K562 (cell line): ENCODE data around the gene HCFC1R1. TPM values are rescaled to one million over a fixed set of nuclear protein-coding genes. Genes with fewer than 3 reads are reported as not detected.

ENCODE experiments used
- ADNP ChIP-seq: fragments of 200-800 bp; sonication (Bioruptor generic); IDR thresholded peaks from 2 replicates; pipeline ENCODE4 v1.6.1; 2016; ENCODE audit warnings: missing genetic modification characterization, missing compliant biosample characterization
- ATF4 ChIP-seq: fragments of 450-650 bp; formaldehyde crosslinking; IDR thresholded peaks from 2 replicates; pipeline ENCODE4 v1.4.0; 2022; ENCODE audit warnings: mild to moderate bottlenecking, moderate library complexity
- NFATC3 ChIP-seq: fragments of 450-650 bp; IDR thresholded peaks from 2 replicates; pipeline ENCODE4 v1.6.1; 2017; ENCODE audit warnings: mild to moderate bottlenecking
- PATZ1 ChIP-seq: fragments of 250-450 bp; sonication (Bioruptor Pico); IDR thresholded peaks from 2 replicates; pipeline ENCODE4 v1.5.0; 2020; ENCODE audit warnings: mild to moderate bottlenecking, borderline replicate concordance
- RNF2 ChIP-seq: sonication (generic); IDR thresholded peaks from 2 replicates; pipeline ENCODE4 v1.6.1; 2016
- RNF219 ChIP-seq: fragments of 250-450 bp; sonication (Bioruptor Pico); IDR thresholded peaks from 2 replicates; pipeline ENCODE4 v1.5.0; 2022; ENCODE audit warnings: mild to moderate bottlenecking
- SAFB2 ChIP-seq: fragments of 200-400 bp; formaldehyde crosslinking; IDR thresholded peaks from 2 replicates; pipeline ENCODE4 v1.6.1; 2018; ENCODE audit warnings: borderline replicate concordance, low read length, low read depth, moderate library complexity; ENCODE audit not compliant: severe bottlenecking
- SP2 ChIP-seq: IDR thresholded peaks from 2 replicates; pipeline ENCODE4 v1.6.1; 2011; ENCODE audit warnings: mild to moderate bottlenecking, low read depth, low read length, moderate library complexity; ENCODE audit not compliant: poor library complexity, severe bottlenecking; ENCODE audit errors: extremely low read depth
- ZBED1 ChIP-seq: IDR thresholded peaks from 2 replicates; pipeline ENCODE4 v1.6.1; 2014
- ZBTB40 ChIP-seq, 2 experiments: fragments of 450-650 bp in 1 of 2; sonication (generic) in 1 of 2; formaldehyde crosslinking in 1 of 2; IDR thresholded peaks; 2 replicates each; pipeline versions ENCODE4 v1.7.1 to v1.9.0; 2016 to 2022; ENCODE audit warnings: inconsistent platforms in 1 of 2, mild to moderate bottlenecking in 1 of 2, missing genetic modification reagents in 1 of 2
- ZNF121 ChIP-seq: sonication (generic); formaldehyde crosslinking; conservative IDR thresholded peaks from 2 replicates; pipeline ENCODE4 v1.8.0; 2022; ENCODE audit warnings: missing genetic modification reagents
- ZNF140 ChIP-seq: fragments of 250-450 bp; sonication (Bioruptor Pico); IDR thresholded peaks from 2 replicates; pipeline ENCODE4 v1.8.0; 2021; ENCODE audit warnings: moderate library complexity, mild to moderate bottlenecking, inconsistent platforms
- ZNF41 ChIP-seq: fragments of 250-450 bp; sonication (Bioruptor Pico); conservative IDR thresholded peaks from 2 replicates; pipeline ENCODE4 v1.4.0; 2020; ENCODE audit warnings: mild to moderate bottlenecking
- ZNF583 ChIP-seq: fragments of 250-450 bp; sonication (Bioruptor Pico); IDR thresholded peaks from 2 replicates; pipeline ENCODE4 v1.4.0; 2020
- ZNF695 ChIP-seq: fragments of 450-650 bp; formaldehyde crosslinking; IDR thresholded peaks from 2 replicates; pipeline ENCODE4 v1.4.0; 2020; ENCODE audit warnings: mild to moderate bottlenecking, moderate library complexity
- polyA plus RNA-seq, 8 experiments: library from polyadenylated mRNA; depleted of rRNA in 4 of 8; stranded (reverse) in 5 of 8; unstranded in 3 of 8; fragments of >200 nt; fragmentation: Nextera tagmentation in 2 of 8; fragmentation: Illumina TruSeq in 1 of 8; extraction: Ambion mirVana in 2 of 8; extraction: Trizol in 1 of 8; gene quantifications; 2 replicates each; pipeline versions ENCODE4 v1.2.1 to v1.2.3, GENCODE V29; 2011 to 2014; ENCODE audit warnings: inconsistent platforms in 1 of 8, missing spikeins in 1 of 8
- total RNA-seq, 7 experiments: library from RNA; depleted of rRNA in 6 of 7; stranded (reverse); fragments of >200 nt in 6 of 7; fragmentation: Illumina TruSeq in 2 of 7; extraction: Trizol in 2 of 7; gene quantifications; 2 replicates each; pipeline versions ENCODE4 v1.2.1 to v1.2.3, GENCODE V29; 2011 to 2021; ENCODE audit warnings: low replicate concordance in 1 of 7

HCFC1R1 gene
- total and polyA plus RNA-seq, 9 of the 15 experiments (the other 6 are each of a cell fraction or from before 2014, with no cell fraction given) = 2.2 to 29.0 (median 11.2) TPM

- no peak for TF ChIP-seq PATZ1 (CRISPR knock-in tag)
- no peak for TF ChIP-seq ZNF583
- TF ChIP-seq RNF219 (CRISPR knock-in tag) = no peak
- TF ChIP-seq ADNP (tag) = no peak
- TF ChIP-seq NFATC3 = 0 out of 2 replicates have a peak, but pooled peaks have one; percentile 36
- TF ChIP-seq ZBED1 = no peak
- no peak for TF ChIP-seq RNF2
- no peak for TF ChIP-seq ATF4 (CRISPR knock-in tag)
- TF ChIP-seq ZNF140 (CRISPR knock-in tag) = no peak
- 0 out of 2 replicates have a peak, but pooled peaks have one; percentile 23 for TF ChIP-seq ZBTB40 (IDR thresholded peaks at IDR 0.05)
- TF ChIP-seq ZBTB40 (CRISPR knock-in tag; IDR thresholded peaks at IDR 0.05) = no peak
- no peak for TF ChIP-seq ZNF695 (CRISPR knock-in tag)
- TF ChIP-seq SAFB2 = no peak
- no peak for TF ChIP-seq SP2
- no peak for TF ChIP-seq ZNF41 (CRISPR knock-in tag)
- TF ChIP-seq ZNF121 (CRISPR knock-in tag) = no peak
Measured at GRCh38 chr16:2982402-2982801, 41.3 kb downstream of the HCFC1R1 start (continued).
